Suprapubic skin (tissue), 4 donors: ENCODE results near the gene MIGA2. TPM values are rescaled to one million over a fixed set of nuclear protein-coding genes. Genes with fewer than 3 reads are reported as not detected.

Experiments used
- DNase-seq, 2 donors: peaks; one replicate each; pipeline ENCODE4 v3.0.0-alpha.2; 2019; ENCODE audit warnings: low spot score in 2 of 2
- H3K27ac ChIP-seq: fragments of 200-600 bp; sonication (generic); one replicate; pipeline ENCODE4 v1.5.1; 2019
- H3K27me3 ChIP-seq: fragments of 200-600 bp; sonication (generic); one replicate; pipeline ENCODE4 v1.5.1; 2019
- H3K36me3 ChIP-seq: fragments of 200-600 bp; sonication (generic); one replicate; pipeline ENCODE4 v1.5.1; 2019
- H3K4me1 ChIP-seq: fragments of 200-600 bp; sonication (generic); one replicate; pipeline ENCODE4 v1.5.1; 2019
- H3K4me3 ChIP-seq: fragments of 200-600 bp; sonication (generic); one replicate; pipeline ENCODE4 v1.5.1; 2019; ENCODE audit warnings: mild to moderate bottlenecking
- H3K9me3 ChIP-seq: fragments of 200-600 bp; sonication (generic); one replicate; pipeline ENCODE4 v1.5.1; 2019
- EP300 ChIP-seq: sonication (generic); formaldehyde crosslinking; IDR thresholded peaks from one replicate; pipeline ENCODE4 v1.6.1; 2017; ENCODE audit warnings: antibody characterized with exemption
- POLR2A ChIP-seq, 2 donors: fragments of 450-650 bp; IDR thresholded peaks; one replicate each; pipeline ENCODE4 v1.6.1; 2017; ENCODE audit warnings: antibody characterized with exemption in 2 of 2, mild to moderate bottlenecking in 2 of 2, moderate library complexity in 2 of 2
- POLR2AphosphoS5 ChIP-seq, 3 donors: sonication (generic); formaldehyde crosslinking; IDR thresholded peaks; one replicate each; pipeline ENCODE4 v1.6.1; 2017; ENCODE audit warnings: antibody characterized with exemption in 3 of 3
- WGBS: methylation state at CpG from one replicate; pipeline ENCODE4 v1.1.5; 2018; 5-methylcytosine and 5-hydroxymethylcytosine counted together
- total RNA-seq, 4 donors: library from RNA; depleted of rRNA; stranded (reverse); fragments of >200 nt; gene quantifications; one replicate each; pipeline ENCODE4 v1.1.0, GENCODE V29; 2016
- TF ChIP-seq, protein P1 (sequence below), 2 donors: fragments of 200-600 bp in 1 of 2; fragments of 450-650 bp in 1 of 2; sonication (generic) in 1 of 2; IDR thresholded peaks; one replicate each; pipeline ENCODE4 v1.5.1; 2016 to 2019; ENCODE audit warnings: antibody characterized with exemption in 2 of 2, mild to moderate bottlenecking in 1 of 2, moderate library complexity in 1 of 2

Gene MIGA2
- total RNA-seq, 4 donors from 2014 or later: 28.3 to 44.3 (median 39.7) TPM

DNA sequence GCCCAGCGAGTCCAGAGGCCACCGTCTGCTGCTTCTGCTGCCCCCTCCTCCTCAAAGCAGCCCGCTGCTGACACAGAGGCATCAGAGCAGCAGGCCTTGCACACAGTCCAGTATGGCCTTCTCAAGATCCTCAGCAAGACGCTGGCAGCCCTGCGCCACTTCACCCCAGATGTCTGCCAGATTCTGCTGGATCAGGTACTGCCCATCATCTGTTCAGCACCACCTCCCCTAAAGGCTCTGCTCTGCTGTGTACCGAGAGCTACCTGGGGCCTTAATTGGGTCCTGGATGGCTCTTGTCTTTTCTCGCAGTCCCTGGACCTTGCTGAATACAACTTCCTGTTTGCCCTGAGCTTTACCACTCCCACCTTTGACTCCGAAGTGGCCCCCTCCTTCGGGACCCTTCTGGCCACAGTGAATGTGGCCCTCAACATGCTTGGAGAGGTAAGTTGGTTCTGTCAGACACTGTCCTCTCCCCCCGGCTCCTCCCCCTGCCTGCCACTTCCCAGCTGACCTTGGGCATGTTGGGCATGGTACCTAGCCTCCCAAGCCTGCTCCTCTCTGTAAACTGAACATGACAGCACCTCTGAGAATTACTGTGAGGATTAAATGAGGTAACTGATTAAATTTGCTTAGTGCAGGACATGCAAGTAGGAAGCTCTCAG is 31.0 kb upstream of the MIGA2 start:
- TF ChIP-seq POLR2A (IDR thresholded peaks at IDR 0.05) (no peak), EP300 (no peak), POLR2AphosphoS5 (IDR thresholded peaks at IDR 0.05) (no peak)
- TF ChIP-seq, protein P1, sequence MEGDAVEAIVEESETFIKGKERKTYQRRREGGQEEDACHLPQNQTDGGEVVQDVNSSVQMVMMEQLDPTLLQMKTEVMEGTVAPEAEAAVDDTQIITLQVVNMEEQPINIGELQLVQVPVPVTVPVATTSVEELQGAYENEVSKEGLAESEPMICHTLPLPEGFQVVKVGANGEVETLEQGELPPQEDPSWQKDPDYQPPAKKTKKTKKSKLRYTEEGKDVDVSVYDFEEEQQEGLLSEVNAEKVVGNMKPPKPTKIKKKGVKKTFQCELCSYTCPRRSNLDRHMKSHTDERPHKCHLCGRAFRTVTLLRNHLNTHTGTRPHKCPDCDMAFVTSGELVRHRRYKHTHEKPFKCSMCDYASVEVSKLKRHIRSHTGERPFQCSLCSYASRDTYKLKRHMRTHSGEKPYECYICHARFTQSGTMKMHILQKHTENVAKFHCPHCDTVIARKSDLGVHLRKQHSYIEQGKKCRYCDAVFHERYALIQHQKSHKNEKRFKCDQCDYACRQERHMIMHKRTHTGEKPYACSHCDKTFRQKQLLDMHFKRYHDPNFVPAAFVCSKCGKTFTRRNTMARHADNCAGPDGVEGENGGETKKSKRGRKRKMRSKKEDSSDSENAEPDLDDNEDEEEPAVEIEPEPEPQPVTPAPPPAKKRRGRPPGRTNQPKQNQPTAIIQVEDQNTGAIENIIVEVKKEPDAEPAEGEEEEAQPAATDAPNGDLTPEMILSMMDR (IDR thresholded peaks at IDR 0.05): no peak
- Histone ChIP-seq H3K9me3 (no peaks in the 10 kb centered on the region), H3K36me3 (peaks cover 96% of the 10 kb centered on the region), H3K4me1 (peaks cover 21% of the 10 kb centered on the region), H3K4me3 (no peak overlapping the region), H3K27ac (no peak overlapping the region), H3K27me3 (no peaks in the 10 kb centered on the region)
- WGBS: 81% methylated on average over 10 of the region's 10 CpGs
- no peak for DNase-seq

DNA sequence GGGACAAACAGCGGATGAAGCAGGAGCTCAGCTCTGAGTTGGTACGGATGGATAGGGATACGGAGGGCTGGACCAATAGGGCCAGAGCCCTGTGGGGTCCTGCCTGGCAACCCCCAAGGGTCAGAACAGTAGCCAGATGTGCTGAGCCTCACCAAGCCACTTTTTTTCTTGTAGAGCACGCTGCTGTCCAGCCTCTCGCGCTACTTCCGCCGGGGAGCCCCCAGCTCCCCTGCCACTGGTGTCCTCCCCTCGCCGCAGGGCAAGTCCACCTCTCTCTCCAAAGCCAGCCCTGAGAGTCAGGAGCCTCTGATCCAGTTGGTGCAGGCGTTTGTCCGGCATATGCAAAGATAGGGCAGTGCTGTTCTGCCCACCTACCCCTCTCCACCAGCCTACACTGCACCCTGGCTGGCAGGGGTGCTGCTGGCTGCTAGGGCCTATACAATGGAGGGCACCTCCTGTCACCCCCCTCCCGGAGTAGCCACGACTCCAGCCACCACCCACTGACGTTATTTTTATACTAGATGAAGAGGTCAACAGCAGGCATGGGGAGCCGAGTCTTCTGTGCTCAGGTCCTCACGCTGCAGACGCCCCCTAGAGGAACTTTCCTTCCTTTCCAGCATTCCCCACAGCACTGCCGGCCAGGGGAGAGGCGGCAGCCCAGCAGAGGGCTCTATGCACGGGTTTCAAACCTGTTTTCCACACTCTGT is 29.9 kb upstream of the MIGA2 start:
- TF ChIP-seq EP300 (no peak), POLR2AphosphoS5 (IDR thresholded peaks at IDR 0.05) (no peak), POLR2A (IDR thresholded peaks at IDR 0.05) (no peak)
- TF ChIP-seq, protein P1 (IDR thresholded peaks at IDR 0.05): peak; percentile 62 to 79
- peaks cover 21% of the 10 kb centered on the region for H3K4me1 ChIP-seq
- DNase-seq: no peak
- no peaks in the 10 kb centered on the region for H3K9me3 ChIP-seq
- H3K4me3 ChIP-seq: no peak overlapping the region
- no peak overlapping the region for H3K27ac ChIP-seq
- H3K36me3 ChIP-seq: peaks cover 96% of the 10 kb centered on the region
- WGBS: 32% methylated on average over 13 of the region's 21 CpGs
- H3K27me3 ChIP-seq: no peaks in the 10 kb centered on the region

DNA sequence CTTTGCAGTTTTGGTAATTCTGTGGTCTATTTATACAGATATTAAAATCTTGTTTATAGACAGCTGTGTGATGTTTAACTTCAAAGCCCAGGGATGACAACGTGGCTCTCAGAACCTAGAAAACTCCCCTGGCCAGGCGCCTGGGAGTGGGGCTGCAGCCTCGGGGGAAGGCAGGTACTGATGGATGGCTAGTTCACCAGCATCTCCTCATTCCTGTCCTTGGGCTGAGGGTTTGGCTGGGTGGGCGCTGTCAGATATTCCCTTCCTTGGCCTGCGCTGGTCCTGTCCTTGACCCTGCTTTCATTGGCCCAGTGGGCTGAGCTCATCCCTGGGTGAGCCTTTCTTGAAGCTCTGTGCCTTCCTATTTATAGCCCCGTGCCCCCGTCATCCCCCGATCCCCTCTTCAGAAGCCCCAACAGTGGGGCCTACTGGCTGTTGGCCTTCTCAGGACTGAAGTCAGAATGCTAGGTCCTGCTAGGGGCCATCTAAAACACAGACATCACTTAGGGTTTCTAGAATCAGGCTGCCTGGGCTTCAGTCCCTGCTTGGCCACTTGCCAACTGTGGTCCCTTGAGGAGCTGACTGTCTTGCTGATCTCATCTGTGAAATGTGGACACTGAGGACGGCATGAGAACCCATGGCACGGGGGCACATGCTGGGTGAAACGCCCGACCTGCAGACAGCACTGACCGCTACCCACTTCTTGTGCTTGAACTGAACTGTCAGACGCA is 29.2 kb upstream of the MIGA2 start:
- H3K4me3 ChIP-seq: no peak overlapping the region
- 78% methylated on average over 14 of the region's 14 CpGs for WGBS
- peaks cover 21% of the 10 kb centered on the region for H3K4me1 ChIP-seq
- peaks cover 96% of the 10 kb centered on the region for H3K36me3 ChIP-seq
- H3K9me3 ChIP-seq: no peaks in the 10 kb centered on the region
- H3K27ac ChIP-seq: no peak overlapping the region
- H3K27me3 ChIP-seq: no peaks in the 10 kb centered on the region
- no peak for DNase-seq
- TF ChIP-seq, protein P1 (IDR thresholded peaks at IDR 0.05): no peak
- no peak for TF ChIP-seq POLR2A (IDR thresholded peaks at IDR 0.05)
- no peak for TF ChIP-seq EP300

DNA sequence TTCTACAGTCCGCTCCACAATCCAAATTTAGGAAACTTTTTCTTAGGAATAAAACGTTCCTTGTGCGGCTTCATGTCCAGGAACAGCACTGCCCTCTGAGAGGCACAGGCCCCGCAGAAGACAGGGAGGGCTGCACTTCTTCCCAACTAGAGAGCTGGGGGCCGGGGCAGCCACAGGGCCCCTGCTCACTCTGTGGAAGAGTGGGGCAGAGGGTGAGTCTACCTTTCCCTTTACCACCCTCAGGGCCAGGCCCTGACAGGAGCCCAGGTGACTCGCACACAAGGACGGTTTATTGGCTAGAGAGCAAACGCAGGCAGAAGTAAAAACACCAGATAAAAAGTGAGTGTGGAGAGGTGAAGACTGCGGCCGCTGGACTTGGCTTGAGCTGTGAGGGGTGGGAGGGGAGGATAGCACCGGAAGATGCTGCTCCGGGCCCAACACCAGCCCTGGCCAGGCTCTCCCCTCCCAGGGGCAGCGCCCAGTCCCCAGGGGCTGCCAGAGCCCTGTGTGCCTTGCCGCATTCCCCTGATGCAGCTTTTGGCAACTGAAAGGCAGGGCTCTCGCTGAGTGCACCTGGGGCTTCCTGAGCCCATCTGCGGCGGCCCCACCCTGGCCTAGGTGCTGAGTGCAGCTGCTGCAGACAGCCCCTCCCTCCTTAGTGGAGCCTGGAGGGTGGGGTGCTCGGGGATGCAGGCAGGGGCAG is 28.5 kb upstream of the MIGA2 start:
- H3K9me3 ChIP-seq: no peaks in the 10 kb centered on the region
- H3K27me3 ChIP-seq: no peaks in the 10 kb centered on the region
- 69% methylated on average over 13 of the region's 18 CpGs for WGBS
- TF ChIP-seq, protein P1 (IDR thresholded peaks at IDR 0.05): no peak
- TF ChIP-seq POLR2AphosphoS5 (IDR thresholded peaks at IDR 0.05) (no peak), POLR2A (IDR thresholded peaks at IDR 0.05) (no peak), EP300 (no peak)
- no peak for DNase-seq
- peaks cover 96% of the 10 kb centered on the region for H3K36me3 ChIP-seq
- H3K4me1 ChIP-seq: peaks cover 21% of the 10 kb centered on the region
- H3K27ac ChIP-seq: no peak overlapping the region
- H3K4me3 ChIP-seq: no peak overlapping the region
